NT2/D1 (cell line): ENCODE measurements around the gene SLC37A1.

Source experiments
- SUZ12 ChIP-seq: IDR thresholded peaks from 2 replicates; pipeline ENCODE4 v1.6.1; 2011; ENCODE audit not compliant: insufficient read length, insufficient read depth; ENCODE audit errors: extremely low read depth
- YY1 ChIP-seq: IDR thresholded peaks from 2 replicates; pipeline ENCODE4 v1.6.1; 2011; ENCODE audit not compliant: insufficient read length, insufficient read depth
- ZNF274 ChIP-seq: IDR thresholded peaks from 2 replicates; pipeline ENCODE4 v1.6.1; 2011; ENCODE audit warnings: mild to moderate bottlenecking, low read depth, low read length

DNA sequence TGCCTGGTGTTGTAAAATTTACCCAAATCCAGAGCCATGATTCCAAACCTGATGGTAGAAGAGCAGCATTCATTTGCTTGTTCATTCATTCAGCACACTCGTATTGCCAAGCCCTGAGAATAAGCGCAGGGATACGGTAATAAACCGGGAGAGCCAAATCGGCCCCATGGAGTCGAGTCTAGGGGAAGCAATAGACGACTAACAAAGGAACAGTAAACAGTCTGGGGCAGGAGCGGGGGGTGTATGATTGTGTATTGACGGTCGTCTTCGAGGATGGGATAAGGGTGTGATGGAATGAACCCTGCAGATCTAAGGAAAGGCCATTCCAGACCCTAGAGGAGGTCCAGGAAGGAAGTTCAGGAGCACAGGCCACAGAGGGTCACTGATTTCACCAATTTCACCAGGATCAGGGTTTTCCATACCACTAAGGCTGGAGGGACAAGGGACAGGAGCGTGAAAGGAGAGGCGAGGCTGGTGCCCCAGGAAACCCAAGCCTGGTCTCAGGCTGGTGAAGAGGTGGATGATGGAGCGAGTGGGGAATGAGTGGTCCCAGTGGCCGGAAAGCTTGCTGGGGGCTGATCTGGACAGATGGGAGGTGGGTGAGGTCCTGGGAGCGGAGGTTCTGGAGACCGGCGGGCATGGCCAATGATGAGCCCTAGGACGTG, 78.6 kb downstream of the SLC37A1 start:
- no peak for TF ChIP-seq YY1
- no peak for TF ChIP-seq ZNF274
- no peak for TF ChIP-seq SUZ12
